ENCODE results near the gene TLCD5.

DNA sequence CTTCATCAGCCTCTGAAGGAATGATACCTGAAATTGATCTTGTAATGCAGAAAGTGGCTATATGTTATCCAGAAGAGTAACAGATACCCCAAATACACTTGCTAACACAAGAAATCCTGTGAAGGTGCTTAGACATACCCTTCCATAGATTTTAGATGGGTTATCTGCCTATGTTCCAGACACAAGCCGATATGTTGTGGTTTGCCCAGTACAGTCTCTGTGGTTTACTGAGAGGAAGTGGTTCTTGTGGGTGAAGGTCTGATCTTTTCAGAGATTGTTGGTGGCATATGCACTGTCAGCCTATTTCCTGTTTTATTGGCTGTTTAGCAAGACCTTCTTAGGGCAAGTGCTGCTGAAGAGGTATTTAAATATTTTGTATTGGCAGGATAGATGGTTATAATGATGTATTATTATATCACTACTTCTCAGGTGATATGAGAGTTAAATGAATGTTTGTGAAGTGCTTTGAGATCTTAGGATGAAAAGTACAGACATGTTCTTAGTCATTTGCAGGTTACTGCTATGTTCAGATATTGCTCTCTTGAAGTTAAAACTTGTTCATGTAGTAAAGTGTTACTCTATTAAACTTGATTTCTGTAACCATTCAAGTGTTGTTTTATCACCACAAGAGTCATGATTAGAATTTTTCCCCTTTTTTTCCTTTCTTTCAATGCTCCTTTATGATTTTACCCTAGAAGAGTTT, 19.4 kb downstream of the TLCD5 start:
- TF ChIP-seq, protein P1, sequence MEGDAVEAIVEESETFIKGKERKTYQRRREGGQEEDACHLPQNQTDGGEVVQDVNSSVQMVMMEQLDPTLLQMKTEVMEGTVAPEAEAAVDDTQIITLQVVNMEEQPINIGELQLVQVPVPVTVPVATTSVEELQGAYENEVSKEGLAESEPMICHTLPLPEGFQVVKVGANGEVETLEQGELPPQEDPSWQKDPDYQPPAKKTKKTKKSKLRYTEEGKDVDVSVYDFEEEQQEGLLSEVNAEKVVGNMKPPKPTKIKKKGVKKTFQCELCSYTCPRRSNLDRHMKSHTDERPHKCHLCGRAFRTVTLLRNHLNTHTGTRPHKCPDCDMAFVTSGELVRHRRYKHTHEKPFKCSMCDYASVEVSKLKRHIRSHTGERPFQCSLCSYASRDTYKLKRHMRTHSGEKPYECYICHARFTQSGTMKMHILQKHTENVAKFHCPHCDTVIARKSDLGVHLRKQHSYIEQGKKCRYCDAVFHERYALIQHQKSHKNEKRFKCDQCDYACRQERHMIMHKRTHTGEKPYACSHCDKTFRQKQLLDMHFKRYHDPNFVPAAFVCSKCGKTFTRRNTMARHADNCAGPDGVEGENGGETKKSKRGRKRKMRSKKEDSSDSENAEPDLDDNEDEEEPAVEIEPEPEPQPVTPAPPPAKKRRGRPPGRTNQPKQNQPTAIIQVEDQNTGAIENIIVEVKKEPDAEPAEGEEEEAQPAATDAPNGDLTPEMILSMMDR (IDR thresholded peaks at IDR 0.05) = no peak
- no peak for TF ChIP-seq POLR2A (IDR thresholded peaks at IDR 0.05)

Measured in right lobe of liver (tissue), 4 donors.